HS-5 (cell line): ENCODE results near the gene MUC4.
A peak's percentile ranks its signal among the peaks of the same experiment; 100 is the strongest.

Experiments
- DNase-seq: peaks from one replicate; pipeline ENCODE4 v3.0.0-alpha.2; 2012; ENCODE audit warnings: low read depth

MUC4 gene

GRCh38 chr3:195811756-195812155 is at the start of gene MUC4:
Gene MUC4 (minus strand): TSS chr3:195811929. CDS start chr3:195811817, 112 bp downstream.
- no peak for DNase-seq

DNA sequence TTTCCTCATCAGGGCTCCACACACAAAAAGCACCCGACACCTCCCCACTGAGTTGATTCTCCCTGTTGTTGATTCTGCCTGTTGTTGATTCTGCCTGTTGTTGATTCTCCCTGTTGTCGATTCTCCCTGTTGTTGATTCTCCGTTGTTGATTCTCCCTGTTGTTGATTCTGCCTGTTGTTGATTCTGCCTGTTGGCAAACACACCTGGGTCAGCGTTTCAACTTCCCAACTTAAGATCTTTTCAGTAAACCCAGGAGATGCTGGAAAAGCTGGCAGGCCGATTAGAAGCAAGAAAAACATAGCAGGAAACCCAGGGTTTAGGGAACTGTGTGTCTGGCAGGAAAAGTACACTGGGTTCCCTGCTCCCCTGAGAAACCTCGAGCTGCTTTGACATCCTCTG is 48.7 kb upstream of the MUC4 start:
- no peak for DNase-seq

DNA sequence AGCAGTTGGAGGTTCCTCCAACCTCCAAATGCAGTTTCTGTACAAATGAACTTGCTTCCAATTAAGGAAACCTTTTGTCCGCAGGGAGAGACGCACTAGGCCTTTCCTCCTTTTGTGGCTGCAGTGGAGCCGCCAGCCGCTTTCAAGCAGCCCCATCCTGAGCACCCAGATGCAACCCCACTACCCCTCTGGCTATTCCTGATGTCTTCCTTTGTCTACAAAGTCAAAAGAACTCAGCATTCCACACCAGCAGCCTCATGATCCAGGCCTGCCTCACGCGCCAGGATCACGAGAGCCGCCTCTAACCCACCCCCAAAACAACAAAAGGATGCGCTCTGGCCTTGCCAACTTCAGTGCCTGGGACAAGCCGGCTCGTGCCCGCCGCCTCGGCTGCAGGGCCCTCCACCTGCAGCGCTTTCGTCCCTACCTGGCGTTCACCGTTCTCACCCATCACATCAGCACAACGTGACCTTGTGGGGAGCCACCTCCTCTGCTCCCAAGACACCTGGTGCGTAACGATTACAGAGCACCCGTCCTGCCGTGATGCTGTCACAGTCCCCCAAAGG is 48.2 kb upstream of the MUC4 start:
- DNase-seq, result no peak

DNA sequence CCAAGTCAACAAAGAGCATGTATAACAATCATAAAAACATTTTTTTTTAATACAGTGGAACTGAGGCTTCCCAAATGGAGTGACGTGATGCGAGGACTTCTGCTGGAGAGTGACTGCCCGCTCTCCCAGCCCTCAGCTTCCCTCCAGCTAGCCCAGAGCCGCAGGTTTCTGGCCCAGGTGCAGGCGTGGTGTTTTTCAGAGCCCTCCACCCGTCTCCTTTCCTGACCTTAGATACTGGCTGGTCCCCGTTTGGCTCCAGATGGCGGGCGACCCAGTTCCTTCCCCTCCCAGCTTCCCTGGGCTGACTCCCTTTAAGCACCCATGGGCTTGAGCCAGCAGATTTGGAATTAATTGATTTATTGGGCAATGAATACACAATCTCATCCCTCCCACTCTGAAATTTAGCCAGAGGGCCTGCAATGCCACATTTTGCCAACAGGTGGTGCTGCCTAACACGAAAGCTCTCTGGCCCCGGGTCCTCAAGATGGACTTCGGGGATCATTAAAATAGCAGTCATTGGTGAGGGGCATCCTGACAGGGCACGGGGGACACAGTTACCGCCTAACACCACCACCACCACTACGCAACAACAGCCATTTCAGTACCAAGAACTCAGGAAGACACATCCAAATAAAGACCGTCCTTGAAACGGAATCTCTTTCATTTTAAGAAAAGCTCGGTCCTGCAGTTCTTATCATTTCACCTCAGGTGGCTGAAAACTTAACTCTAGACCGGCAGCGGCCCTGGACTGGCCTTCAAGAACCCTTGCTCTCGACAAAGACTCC is 47.5 kb upstream of the MUC4 start:
- peak; percentile 23 for DNase-seq

GRCh38 chr3:195856410-195857084 is 44.8 kb upstream of the MUC4 start:
- DNase-seq, result no peak

- no peak for DNase-seq
Measured at GRCh38 chr3:195855471-195856409, 44.0 kb upstream of the MUC4 start.

DNA sequence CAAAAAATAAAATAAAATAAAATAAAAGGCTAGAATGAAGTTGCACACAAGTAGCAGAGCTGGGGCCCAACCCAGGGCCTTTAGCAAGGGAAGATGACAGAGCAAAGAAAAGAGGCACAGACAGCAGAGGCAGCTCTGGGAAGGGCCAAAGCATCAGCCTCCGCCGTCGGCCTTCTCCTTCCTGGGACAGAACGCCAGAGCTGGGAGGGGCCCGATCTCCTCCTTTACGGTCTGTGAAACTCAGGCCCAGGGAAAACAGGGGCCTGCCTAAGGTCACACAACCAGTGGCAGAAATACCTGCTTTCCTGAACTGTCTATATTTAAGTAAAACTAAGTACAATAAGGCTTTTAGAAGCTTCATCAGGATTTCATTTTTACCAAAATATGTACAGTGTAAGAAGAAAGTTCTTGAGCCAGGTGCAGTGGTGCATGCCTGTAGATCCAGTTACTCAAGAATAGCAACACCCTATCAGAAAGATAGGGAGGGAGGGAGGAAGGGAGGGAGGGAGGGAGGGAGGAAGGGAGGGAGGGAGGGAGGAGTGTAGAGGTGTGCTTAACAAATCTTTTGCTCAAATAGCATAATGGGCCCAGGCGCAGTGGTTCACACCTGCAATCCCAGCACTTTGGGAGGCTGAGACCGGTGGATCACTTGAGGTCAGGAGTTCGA is 43.0 kb upstream of the MUC4 start:
- no peak for DNase-seq

DNA sequence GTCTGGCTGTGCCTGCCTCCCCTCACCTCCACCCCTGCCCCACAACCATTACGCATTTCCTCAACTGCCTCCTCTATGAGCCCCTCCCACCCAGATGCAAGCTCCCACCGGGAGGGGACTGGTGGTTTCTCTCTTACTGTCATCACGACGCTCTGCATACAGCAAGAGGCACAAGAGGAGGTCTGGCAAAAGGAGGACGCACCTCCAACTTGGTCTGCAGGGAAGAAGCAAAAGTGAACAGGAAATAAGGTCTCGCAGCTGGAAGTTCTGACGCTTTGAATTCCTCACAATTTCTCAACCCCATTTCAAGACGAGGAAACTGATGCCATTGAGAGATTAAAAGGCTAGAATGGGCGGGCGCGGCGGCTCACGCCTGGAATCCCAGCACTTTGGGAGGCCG is 42.3 kb upstream of the MUC4 start:
- DNase-seq, result no peak

DNA sequence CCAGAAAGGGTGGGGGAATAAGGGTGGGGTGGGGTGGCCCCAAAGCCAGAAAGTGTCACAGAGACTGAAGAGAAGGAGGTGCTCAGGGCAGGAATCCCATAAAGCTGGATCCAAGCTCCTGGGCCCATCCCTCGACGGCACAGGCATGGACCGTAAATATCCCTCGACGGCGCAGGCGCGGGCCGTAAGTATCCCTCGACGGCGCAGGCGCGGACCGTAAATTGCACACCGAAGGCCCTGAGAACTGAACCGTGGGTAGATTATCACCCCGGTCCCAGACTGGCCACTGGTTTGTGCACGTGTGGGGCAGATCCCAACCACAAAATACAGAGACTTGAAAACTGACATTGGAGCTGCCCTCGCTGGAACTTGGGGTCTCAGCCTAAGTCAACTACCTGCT is 41.3 kb upstream of the MUC4 start:
- no peak for DNase-seq

- DNase-seq, result peak; percentile 78
Measured at GRCh38 chr3:195850857-195851543, 39.3 kb upstream of the MUC4 start.

- no peak for DNase-seq
Measured at GRCh38 chr3:195849322-195850074, 37.8 kb upstream of the MUC4 start.

DNA sequence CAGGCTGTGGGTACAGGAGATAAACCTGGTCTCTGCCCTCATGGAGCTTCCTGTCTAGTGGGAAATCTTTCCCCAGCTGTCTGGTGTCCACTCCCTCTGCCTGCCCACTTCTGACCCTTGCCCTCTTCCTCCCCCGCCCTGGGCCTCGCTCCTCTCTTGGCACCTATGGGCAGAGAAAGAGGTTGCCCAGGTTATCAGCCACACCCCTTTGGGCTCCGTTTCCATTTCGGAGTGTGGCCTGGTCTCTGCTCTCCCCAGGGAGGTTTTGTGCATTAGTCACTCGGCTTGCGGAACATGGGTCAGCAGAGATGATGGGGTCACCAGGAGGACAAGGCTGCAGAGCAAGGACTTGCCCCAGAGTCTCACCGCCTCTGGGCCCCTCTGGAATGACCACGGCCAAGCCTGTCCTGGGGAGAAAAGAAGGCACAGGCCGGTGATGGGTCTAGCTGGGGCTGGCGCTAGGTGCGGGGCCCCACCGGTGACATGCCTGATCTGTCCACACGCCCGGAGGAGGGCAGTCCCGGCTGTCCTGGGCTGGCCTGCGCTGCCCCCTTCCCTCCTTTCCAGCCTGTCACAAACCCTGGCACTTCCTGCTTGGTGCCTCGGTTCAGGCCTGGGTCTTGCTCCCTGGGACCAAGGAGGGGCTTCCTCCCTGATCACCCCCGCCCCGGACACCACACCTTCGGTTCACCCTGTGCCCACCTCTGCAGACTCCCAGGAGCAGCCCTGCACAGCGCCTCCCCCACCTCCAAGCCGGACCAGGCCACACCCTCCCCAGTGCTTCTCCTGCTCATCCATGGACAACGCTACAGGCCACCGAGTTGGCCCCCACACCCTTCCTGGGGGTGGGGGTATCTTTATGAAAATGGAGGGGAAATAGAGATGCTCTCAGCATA is 35.6 kb upstream of the MUC4 start:
- DNase-seq, result no peak

- no peak for DNase-seq
Measured at GRCh38 chr3:195845483-195845882, 33.8 kb upstream of the MUC4 start.

DNA sequence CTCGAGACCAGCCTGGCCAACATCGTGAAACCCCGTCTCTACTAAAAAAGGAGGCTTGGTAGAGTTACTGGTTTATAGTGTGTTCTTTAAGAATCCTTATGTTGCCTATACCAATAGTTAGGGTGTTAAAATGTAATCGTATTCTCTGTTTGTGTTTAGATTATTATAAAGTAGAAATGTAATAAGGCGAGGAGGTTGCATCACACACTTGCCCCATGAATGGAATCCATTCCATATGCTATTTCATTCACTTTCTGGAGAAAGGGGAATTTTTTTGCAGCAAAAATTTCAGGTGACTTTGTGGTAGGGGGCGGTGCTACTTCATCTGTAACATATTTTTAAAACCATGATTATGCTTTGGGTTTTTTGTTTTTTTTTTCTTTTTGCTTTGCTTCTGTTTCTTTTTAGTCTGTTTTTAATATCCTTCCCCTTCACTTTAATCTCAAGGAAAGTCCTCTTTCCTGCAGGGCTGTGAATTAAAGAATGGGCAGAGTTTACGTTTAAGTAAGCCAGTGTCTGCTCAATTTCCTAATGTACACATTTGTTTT is 33.0 kb upstream of the MUC4 start:
- DNase-seq, result no peak

GRCh38 chr3:195839260-195840010 is 27.7 kb upstream of the MUC4 start:
- no peak for DNase-seq

DNA sequence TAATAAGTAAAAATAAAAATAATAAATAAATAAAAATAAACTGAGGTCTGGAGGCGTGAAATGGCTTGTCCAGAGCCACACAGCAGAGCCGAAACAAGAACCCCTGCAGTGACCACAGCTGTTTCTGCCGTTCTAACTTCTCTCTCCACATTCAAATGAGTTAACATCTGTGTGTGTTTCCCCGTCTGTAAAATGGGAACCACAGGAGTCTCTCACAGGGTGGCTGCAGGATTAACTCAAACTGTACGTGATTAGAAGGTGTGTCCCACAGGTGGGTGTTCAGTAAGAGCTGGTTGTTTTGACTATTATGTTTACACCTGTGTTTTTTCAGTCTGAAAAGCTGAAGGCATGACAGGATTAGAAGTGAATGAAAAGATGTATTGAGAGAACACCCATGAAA is 27.0 kb upstream of the MUC4 start:
- DNase-seq, result no peak

GRCh38 chr3:195836476-195837135 is 24.9 kb upstream of the MUC4 start:
- DNase-seq, result no peak

- DNase-seq, result no peak
Measured at GRCh38 chr3:195835791-195836190, 24.1 kb upstream of the MUC4 start.
